HEK293T (cell line): ENCODE results near the gene ZYX.

Experiments used
- ARNT ChIP-seq: fragments of 450-650 bp; IDR thresholded peaks from 2 replicates; pipeline ENCODE4 v1.6.1; 2017; ENCODE audit warnings: mild to moderate bottlenecking
- BHLHE40 ChIP-seq: fragments of 450-650 bp; IDR thresholded peaks from 2 replicates; pipeline ENCODE4 v1.6.1; 2016; ENCODE audit warnings: mild to moderate bottlenecking, moderate library complexity, borderline replicate concordance
- ELF4 ChIP-seq: fragments of 450-650 bp; IDR thresholded peaks from 2 replicates; pipeline ENCODE4 v1.6.1; 2017; ENCODE audit warnings: antibody characterized with exemption
- FOXA1 ChIP-seq: fragments of 450-650 bp; IDR thresholded peaks from 2 replicates; pipeline ENCODE4 v1.6.1; 2016; ENCODE audit warnings: mild to moderate bottlenecking
- FOXK2 ChIP-seq: fragments of 450-650 bp; IDR thresholded peaks from 2 replicates; pipeline ENCODE4 v1.6.1; 2016; ENCODE audit warnings: mild to moderate bottlenecking
- FOXM1 ChIP-seq: fragments of 450-650 bp; IDR thresholded peaks from 2 replicates; pipeline ENCODE4 v1.6.1; 2017; ENCODE audit warnings: mild to moderate bottlenecking, borderline replicate concordance
- HDGF ChIP-seq: fragments of 450-650 bp; IDR thresholded peaks from 2 replicates; pipeline ENCODE4 v1.6.1; 2017; ENCODE audit warnings: antibody characterized with exemption, borderline replicate concordance
- LEF1 ChIP-seq: fragments of 450-650 bp; IDR thresholded peaks from 2 replicates; pipeline ENCODE4 v1.6.1; 2017; ENCODE audit warnings: mild to moderate bottlenecking, borderline replicate concordance
- NFRKB ChIP-seq: fragments of 450-650 bp; IDR thresholded peaks from 2 replicates; pipeline ENCODE4 v1.6.1; 2016; ENCODE audit warnings: mild to moderate bottlenecking, moderate library complexity
- PKNOX1 ChIP-seq: fragments of 450-650 bp; IDR thresholded peaks from 2 replicates; pipeline ENCODE4 v1.6.1; 2016
- SP1 ChIP-seq: fragments of 450-650 bp; IDR thresholded peaks from 2 replicates; pipeline ENCODE4 v1.6.1; 2017
- SUZ12 ChIP-seq: fragments of 450-650 bp; IDR thresholded peaks from 2 replicates; pipeline ENCODE4 v1.6.1; 2016; ENCODE audit warnings: mild to moderate bottlenecking
- TARDBP ChIP-seq: fragments of 450-650 bp; IDR thresholded peaks from 2 replicates; pipeline ENCODE4 v1.6.1; 2016

GRCh38 chr7:143361552-143362130 is 19.5 kb upstream of the ZYX start:
- TF ChIP-seq SUZ12 (no peak), FOXK2 (no peak), FOXM1 (no peak), SP1 (no peak), HDGF (no peak), LEF1 (no peak), ARNT (no peak), FOXA1 (no peak), TARDBP (no peak), PKNOX1 (no peak), NFRKB (no peak), ELF4 (no peak), BHLHE40 (no peak)
